ENCODE results near the gene AP1M1. TPM values are rescaled to one million over a fixed set of nuclear protein-coding genes. Genes with fewer than 3 reads are reported as not detected.

Gene AP1M1
- total RNA-seq, 1 donor from 2014 or later = 162 TPM

- Histone ChIP-seq H3K4me1 (peaks cover 3 to 25% of the 10 kb centered on the region in 2 donors), H3K36me3 (peaks cover 18 to 25% of the 10 kb centered on the region in 2 donors), H3K9me3 (no peaks in the 10 kb centered on the region), H3K27me3 (no peaks in the 10 kb centered on the region), H3K4me3 (peak overlapping the region; percentile 87 to 93), H3K27ac (peak overlapping the region; percentile 84)
- DNase-seq (ENCODE audit: low spot score in 2 of 2) = no peak
- no peak for TF ChIP-seq CTCF (IDR thresholded peaks at IDR 0.05)
- intact Hi-C loops (cut with DNase I) = loop anchor here (1.0 to 5.0 kb wide), 5 partner anchors 12 to 185 kb away; partner anchors contain the start of genes FAM32A, KLF2 and RAB8A
Observed at GRCh38 chr19:16197188-16197621, 506 bp upstream of the AP1M1 start.

GRCh38 chr19:16198370-16198651 lies 600 bp downstream of the AP1M1 start:
- Histone ChIP-seq H3K27ac (peak overlapping the region; percentile 84), H3K4me1 (peaks cover 3 to 25% of the 10 kb centered on the region in 2 donors), H3K4me3 (peak overlapping the region; percentile 87 to 93), H3K9me3 (no peaks in the 10 kb centered on the region), H3K36me3 (peaks cover 23 to 26% of the 10 kb centered on the region in 2 donors), H3K27me3 (no peaks in the 10 kb centered on the region)
- intact Hi-C loops (cut with DNase I) = loop anchor here (5.0 kb wide), 3 partner anchors 86 to 184 kb away; partner anchors contain the start of gene RAB8A
- no peak for DNase-seq (ENCODE audit: low spot score in 2 of 2)
- TF ChIP-seq CTCF (IDR thresholded peaks at IDR 0.05) = no peak

GRCh38 chr19:16199275-16199932 lies 1.7 kb downstream of the AP1M1 start:
- no peak for DNase-seq (ENCODE audit: low spot score in 2 of 2)
- H3K9me3 ChIP-seq = no peaks in the 10 kb centered on the region
- H3K4me3 ChIP-seq = peak overlapping the region in 1 of 2 donors; percentile 93
- no peak for TF ChIP-seq CTCF (IDR thresholded peaks at IDR 0.05)
- peaks cover 34 to 37% of the 10 kb centered on the region in 2 donors for H3K36me3 ChIP-seq
- H3K27me3 ChIP-seq = no peaks in the 10 kb centered on the region
- peaks cover 3 to 25% of the 10 kb centered on the region in 2 donors for H3K4me1 ChIP-seq
- peak overlapping the region in 1 of 2 donors; percentile 32 for H3K27ac ChIP-seq
- intact Hi-C loops (cut with DNase I) = loop anchor here (5.0 kb wide), 3 partner anchors 87 to 183 kb away; partner anchors contain the start of gene RAB8A

- intact Hi-C loops (cut with DNase I) = no loop called here
- no peaks in the 10 kb centered on the region for H3K27me3 ChIP-seq
- H3K9me3 ChIP-seq = no peaks in the 10 kb centered on the region
- peaks cover 42 to 43% of the 10 kb centered on the region in 2 donors for H3K36me3 ChIP-seq
- DNase-seq (ENCODE audit: low spot score in 2 of 2) = peak in 1 of 2 donors; percentile 72
- peaks cover 3 to 25% of the 10 kb centered on the region in 2 donors for H3K4me1 ChIP-seq
- TF ChIP-seq CTCF (IDR thresholded peaks at IDR 0.05) = no peak
- H3K27ac ChIP-seq = peak overlapping the region in 1 of 2 donors; percentile 32
- H3K4me3 ChIP-seq = no peak overlapping the region
Observed at GRCh38 chr19:16200038-16201010, 2.6 kb downstream of the AP1M1 start.

GRCh38 chr19:16201011-16201391 lies 3.3 kb downstream of the AP1M1 start:
- TF ChIP-seq CTCF (IDR thresholded peaks at IDR 0.05) = no peak
- intact Hi-C loops (cut with DNase I) = no loop called here
- no peak overlapping the region for H3K27ac ChIP-seq
- H3K36me3 ChIP-seq = peaks cover 48 to 50% of the 10 kb centered on the region in 2 donors
- H3K27me3 ChIP-seq = no peaks in the 10 kb centered on the region
- no peaks in the 10 kb centered on the region for H3K9me3 ChIP-seq
- peaks cover 3 to 25% of the 10 kb centered on the region in 2 donors for H3K4me1 ChIP-seq
- no peak for DNase-seq (ENCODE audit: low spot score in 2 of 2)
- no peak overlapping the region for H3K4me3 ChIP-seq
